Natural killer cell (primary cell): Measurements from ENCODE around the gene DCAF8. TPM values are rescaled to one million over a fixed set of nuclear protein-coding genes. Genes with fewer than 3 reads are reported as not detected.
A peak's percentile ranks its signal among the peaks of the same experiment; 100 is the strongest.

ENCODE experiments used
- ATAC-seq, 3 donors: fragments of 150-1000 bp in 2 of 3; fragments of 200-7000 bp in 1 of 3; cut with Tn5 transposase; 1 replicate in 1 of 3; 2 replicates in 2 of 3; pipeline ENCODE4 v1.10.0; 2021; ENCODE audit warnings: mild to moderate bottlenecking in 2 of 3, moderate library complexity in 2 of 3
- DNase-seq, 2 donors: peaks; one replicate each; pipeline versions ENCODE4 v3.0.0 to v3.0.0-alpha.2; 2013 to 2021; ENCODE audit warnings: mixed read lengths in 1 of 2
- H3K27ac ChIP-seq: one replicate; pipeline ENCODE4 v1.5.1; 2013; ENCODE audit warnings: mild to moderate bottlenecking, low read length
- H3K27me3 ChIP-seq: one replicate; pipeline ENCODE4 v1.6.1; 2013; ENCODE audit warnings: low read length; ENCODE audit not compliant: control insufficient read depth, insufficient read depth
- H3K36me3 ChIP-seq: one replicate; pipeline ENCODE4 v1.6.1; 2013; ENCODE audit warnings: low read length; ENCODE audit not compliant: control insufficient read depth, insufficient read depth
- H3K4me1 ChIP-seq: one replicate; pipeline ENCODE4 v1.6.1; 2013; ENCODE audit warnings: low read length; ENCODE audit not compliant: control insufficient read depth, insufficient read depth
- H3K4me3 ChIP-seq: one replicate; pipeline ENCODE4 v1.5.1; 2013; ENCODE audit warnings: low read length
- H3K9me3 ChIP-seq: one replicate; pipeline ENCODE4 v1.6.1; 2013; ENCODE audit warnings: low read length; ENCODE audit not compliant: control insufficient read depth, insufficient read depth
- H3K27ac Mint-ChIP-seq, 2 donors: one replicate each; pipeline ENCODE4 v1.8.0; 2022; ENCODE audit warnings: mild to moderate bottlenecking in 2 of 2, mixed read lengths in 2 of 2, moderate library complexity in 1 of 2
- H3K27me3 Mint-ChIP-seq, 2 donors: one replicate each; pipeline ENCODE4 v1.8.0; 2022; ENCODE audit warnings: low read depth in 2 of 2, mixed read lengths in 2 of 2
- H3K36me3 Mint-ChIP-seq: one replicate; pipeline ENCODE4 v1.8.0; 2022; ENCODE audit warnings: mixed read lengths
- H3K4me1 Mint-ChIP-seq, 2 donors: one replicate each; pipeline ENCODE4 v1.8.0; 2022; ENCODE audit warnings: mixed read lengths in 2 of 2
- H3K4me3 Mint-ChIP-seq: one replicate; pipeline ENCODE4 v1.8.0; 2022; ENCODE audit warnings: mild to moderate bottlenecking, moderate library complexity, mixed read lengths
- H3K9me3 Mint-ChIP-seq, 2 donors: one replicate each; pipeline ENCODE4 v1.8.0; 2022; ENCODE audit warnings: mixed read lengths in 2 of 2
- CTCF ChIP-seq: fragments of 200-600 bp; IDR thresholded peaks from one replicate; pipeline ENCODE4 v1.8.0; 2022; ENCODE audit warnings: antibody characterized with exemption
- WGBS: methylation state at CpG from one replicate; pipeline ENCODE4 v1.1.7; 2013; ENCODE audit warnings: missing lambda C conversion rate; ENCODE audit not compliant: insufficient coverage; 5-methylcytosine and 5-hydroxymethylcytosine counted together
- intact Hi-C: fragments of 100-400 bp; cut with micrococcal nuclease; formaldehyde crosslinking; loops from one replicate; pipeline ENCODE4 v1.14.2; 2022
- total RNA-seq, 4 donors: library from RNA; stranded (reverse); fragments of 120-200 nt in 1 of 4; gene quantifications; one replicate each; pipeline versions ENCODE4 v1.2.3 to v1.2.4, GENCODE V29; 2013 to 2022

DCAF8 gene
- total RNA-seq, 3 donors from 2014 or later (not counting 1 experiment from before 2014, with no cell fraction given), result 189 to 201 (median 189) TPM

DNA sequence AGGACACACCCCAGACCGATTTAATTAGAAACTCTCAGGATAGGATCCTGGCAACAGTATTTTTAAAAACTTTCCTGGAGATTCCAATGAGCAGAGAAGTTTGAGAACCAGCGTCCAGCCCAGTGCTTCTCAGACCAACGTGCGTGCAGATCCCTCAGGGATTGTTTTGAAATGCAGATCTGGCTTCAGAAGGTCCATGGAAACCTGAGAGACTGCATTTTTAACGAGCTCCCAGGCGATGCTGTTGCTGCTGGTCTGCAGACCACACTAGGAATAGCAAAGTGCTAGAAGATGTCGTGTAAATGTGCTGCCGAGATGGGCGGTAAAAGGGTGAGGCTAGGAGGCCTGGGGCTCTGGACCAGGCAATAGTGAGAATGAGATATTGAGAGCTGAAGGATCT, 90.4 kb downstream of the DCAF8 start:
- no peak overlapping the region for H3K4me3 Mint-ChIP-seq
- ATAC-seq (no peak), DNase-seq (no peak)
- no peaks in the 10 kb centered on the region for H3K9me3 Mint-ChIP-seq
- H3K27ac Mint-ChIP-seq, result no peak overlapping the region
- H3K9me3 ChIP-seq, result no peaks in the 10 kb centered on the region
- no peak overlapping the region for H3K27ac ChIP-seq
- H3K4me3 ChIP-seq, result no peak overlapping the region
- H3K27me3 Mint-ChIP-seq, result peaks cover 13 to 28% of the 10 kb centered on the region in 2 donors
- peaks cover 4% of the 10 kb centered on the region for H3K27me3 ChIP-seq
- H3K4me1 Mint-ChIP-seq, result peaks cover 9 to 12% of the 10 kb centered on the region in 2 donors
- no peaks in the 10 kb centered on the region for H3K36me3 ChIP-seq
- TF ChIP-seq CTCF, result no peak
- H3K4me1 ChIP-seq, result peaks cover 16% of the 10 kb centered on the region
- H3K36me3 Mint-ChIP-seq, result no peaks in the 10 kb centered on the region
- WGBS, result 88% methylated on average over 9 of the region's 9 CpGs
- intact Hi-C loops, result no loop called here

GRCh38 chr1:160171354-160171753, 91.0 kb downstream of the DCAF8 start:
- no peak for ATAC-seq
- peaks cover 4% of the 10 kb centered on the region for H3K27me3 ChIP-seq
- H3K27me3 Mint-ChIP-seq, result peaks cover 18 to 28% of the 10 kb centered on the region in 2 donors
- no peak overlapping the region for H3K4me3 Mint-ChIP-seq
- peaks cover 22% of the 10 kb centered on the region for H3K4me1 ChIP-seq
- H3K27ac ChIP-seq, result no peak overlapping the region
- H3K36me3 ChIP-seq, result no peaks in the 10 kb centered on the region
- H3K4me3 ChIP-seq, result no peak overlapping the region
- H3K9me3 ChIP-seq, result no peaks in the 10 kb centered on the region
- 89% methylated on average over 4 of the region's 4 CpGs for WGBS
- no peak for DNase-seq
- no peak overlapping the region for H3K27ac Mint-ChIP-seq
- peaks cover 14 to 17% of the 10 kb centered on the region in 2 donors for H3K4me1 Mint-ChIP-seq
- H3K9me3 Mint-ChIP-seq, result no peaks in the 10 kb centered on the region
- no peaks in the 10 kb centered on the region for H3K36me3 Mint-ChIP-seq
- no peak for TF ChIP-seq CTCF
- intact Hi-C loops, result no loop called here

GRCh38 chr1:160169553-160170399, 92.6 kb downstream of the DCAF8 start:
- WGBS, result 31% methylated on average over 15 of the region's 15 CpGs
- no peak for TF ChIP-seq CTCF
- no peaks in the 10 kb centered on the region for H3K36me3 ChIP-seq
- ATAC-seq (peak in 2 of 3 donors; percentile 27 to 59), DNase-seq (no peak)
- Mint-ChIP-seq H3K4me3 (peak overlapping the region; percentile 45), H3K9me3 (no peaks in the 10 kb centered on the region), H3K27me3 (peaks cover 20 to 26% of the 10 kb centered on the region in 2 donors), H3K36me3 (no peaks in the 10 kb centered on the region), H3K4me1 (peaks cover 20 to 22% of the 10 kb centered on the region in 2 donors), H3K27ac (no peak overlapping the region)
- no peaks in the 10 kb centered on the region for H3K9me3 ChIP-seq
- peaks cover 4% of the 10 kb centered on the region for H3K27me3 ChIP-seq
- H3K27ac ChIP-seq, result no peak overlapping the region
- intact Hi-C loops, result no loop called here
- no peak overlapping the region for H3K4me3 ChIP-seq
- peaks cover 29% of the 10 kb centered on the region for H3K4me1 ChIP-seq
